Gastrocnemius medialis (tissue), 4 donors: ENCODE results near the gene DRICH1. TPM values are rescaled to one million over a fixed set of nuclear protein-coding genes. Genes with fewer than 3 reads are reported as not detected.

Experiments used
- ATAC-seq, 2 donors: fragments of 150-250 bp; one replicate each; pipeline ENCODE4 v1.9.1; 2016
- DNase-seq, 2 donors: peaks; one replicate each; pipeline ENCODE4 v3.0.0-alpha.2; 2019
- H3K27ac ChIP-seq, 4 donors: fragments of 200-600 bp; sonication (generic); 1 replicate in 1 of 4; 2 replicates in 3 of 4; pipeline ENCODE4 v1.5.1; 2016 to 2018; ENCODE audit warnings: mild to moderate bottlenecking in 2 of 4, moderate library complexity in 1 of 4
- H3K27me3 ChIP-seq, 3 donors: fragments of 200-600 bp; sonication (generic) in 2 of 3; 1 replicate in 1 of 3; 2 replicates in 2 of 3; pipeline versions ENCODE4 v1.5.1 to v1.6.0; 2016 to 2019; ENCODE audit warnings: mild to moderate bottlenecking in 1 of 3, moderate library complexity in 1 of 3
- H3K36me3 ChIP-seq, 2 donors: fragments of 200-600 bp; sonication (generic) in 1 of 2; one replicate each; pipeline ENCODE4 v1.5.1; 2017 to 2018
- H3K4me1 ChIP-seq, 2 donors: fragments of 200-600 bp; sonication (generic) in 1 of 2; one replicate each; pipeline ENCODE4 v1.5.1; 2016 to 2017; ENCODE audit warnings: mild to moderate bottlenecking in 2 of 2
- H3K4me3 ChIP-seq, 4 donors: fragments of 200-600 bp; sonication (generic) in 3 of 4; 1 replicate in 1 of 4; 2 replicates in 3 of 4; pipeline ENCODE4 v1.5.1; 2016 to 2019; ENCODE audit warnings: mild to moderate bottlenecking in 2 of 4
- H3K9me3 ChIP-seq, 3 donors: fragments of 200-600 bp; sonication (generic) in 2 of 3; 1 replicate in 1 of 3; 2 replicates in 2 of 3; pipeline ENCODE4 v1.5.1; 2016 to 2019
- CTCF ChIP-seq, 5 experiments: fragments of 450-650 bp in 3 of 5; fragments of 200-600 bp in 2 of 5; sonication (generic) in 2 of 5; IDR thresholded peaks in 4 of 5; conservative IDR thresholded peaks in 1 of 5; 1 replicate in 4 of 5; 2 replicates in 1 of 5; pipeline ENCODE4 v1.5.1; 2016 to 2019; ENCODE audit warnings: antibody characterized with exemption in 5 of 5, mild to moderate bottlenecking in 3 of 5, moderate library complexity in 3 of 5
- POLR2A ChIP-seq, 2 donors: fragments of 450-650 bp; IDR thresholded peaks; one replicate each; pipeline ENCODE4 v1.6.1; 2017; ENCODE audit warnings: antibody characterized with exemption in 2 of 2, mild to moderate bottlenecking in 2 of 2, moderate library complexity in 2 of 2
- in situ Hi-C, 4 donors: fragments of 200-750 bp; cut with MboI; loops; one replicate each; pipeline versions ENCODE4 v1.15.0 to v1.8.0; 2017; ENCODE audit warnings: low sequenced_read_pairs in 4 of 4
- intact Hi-C: fragments of 100-400 bp; cut with DNase I; formaldehyde crosslinking; loops from one replicate; pipeline ENCODE4 v1.15.1; 2023; ENCODE audit warnings: low total_unique reads
- total RNA-seq, 4 donors: library from RNA; depleted of rRNA; stranded (reverse); fragments of >200 nt; gene quantifications; one replicate each; pipeline versions ENCODE4 v1.1.0 to v1.2.3, GENCODE V29; 2016

The DRICH1 gene
- total RNA-seq, 4 donors from 2014 or later: not detected

GRCh38 chr22:23583836-23584235, 48.3 kb downstream of the DRICH1 start:
- H3K27me3 ChIP-seq: no peaks in the 10 kb centered on the region
- intact Hi-C loops (no loop called here), in situ Hi-C loops (no loop called here)
- no peaks in the 10 kb centered on the region for H3K36me3 ChIP-seq
- no peaks in the 10 kb centered on the region for H3K9me3 ChIP-seq
- H3K4me1 ChIP-seq: no peaks in the 10 kb centered on the region
- no peak overlapping the region for H3K4me3 ChIP-seq
- TF ChIP-seq CTCF (IDR thresholded peaks at IDR 0.05 in 4 of 5, conservative IDR thresholded peaks at IDR 0.05 in 1 of 5): no peak
- TF ChIP-seq POLR2A (IDR thresholded peaks at IDR 0.05): no peak
- no peak overlapping the region for H3K27ac ChIP-seq
- ATAC-seq: no peak
- no peak for DNase-seq

- DNase-seq: no peak
- intact Hi-C loops (no loop called here), in situ Hi-C loops (no loop called here)
- Histone ChIP-seq H3K4me3 (no peak overlapping the region), H3K9me3 (no peaks in the 10 kb centered on the region), H3K36me3 (no peaks in the 10 kb centered on the region), H3K4me1 (no peaks in the 10 kb centered on the region), H3K27me3 (no peaks in the 10 kb centered on the region), H3K27ac (no peak overlapping the region)
- no peak for TF ChIP-seq CTCF (IDR thresholded peaks at IDR 0.05 in 4 of 5, conservative IDR thresholded peaks at IDR 0.05 in 1 of 5)
- TF ChIP-seq POLR2A (IDR thresholded peaks at IDR 0.05): no peak
- no peak for ATAC-seq
These were observed 49.0 kb downstream of the DRICH1 start for GRCh38 chr22:23583153-23583552.

GRCh38 chr22:23581260-23581650, 50.9 kb downstream of the DRICH1 start:
- Histone ChIP-seq H3K27ac (no peak overlapping the region), H3K4me1 (no peaks in the 10 kb centered on the region), H3K9me3 (no peaks in the 10 kb centered on the region), H3K36me3 (no peaks in the 10 kb centered on the region), H3K27me3 (no peaks in the 10 kb centered on the region), H3K4me3 (no peak overlapping the region)
- in situ Hi-C loops (no loop called here), intact Hi-C loops (no loop called here)
- TF ChIP-seq POLR2A (IDR thresholded peaks at IDR 0.05): no peak
- no peak for TF ChIP-seq CTCF (IDR thresholded peaks at IDR 0.05 in 4 of 5, conservative IDR thresholded peaks at IDR 0.05 in 1 of 5)
- no peak for ATAC-seq
- DNase-seq: no peak

GRCh38 chr22:23580576-23581259, 51.4 kb downstream of the DRICH1 start:
- intact Hi-C loops (no loop called here), in situ Hi-C loops (no loop called here)
- Histone ChIP-seq H3K4me1 (no peaks in the 10 kb centered on the region), H3K4me3 (no peak overlapping the region), H3K27ac (no peak overlapping the region), H3K36me3 (no peaks in the 10 kb centered on the region), H3K27me3 (no peaks in the 10 kb centered on the region), H3K9me3 (no peaks in the 10 kb centered on the region)
- TF ChIP-seq CTCF (IDR thresholded peaks at IDR 0.05 in 4 of 5, conservative IDR thresholded peaks at IDR 0.05 in 1 of 5): no peak
- no peak for TF ChIP-seq POLR2A (IDR thresholded peaks at IDR 0.05)
- DNase-seq (no peak), ATAC-seq (no peak)
